NCI-H2081 treated with DMSO at 0.1 percent for 48 hours (cell line): ENCODE measurements around the gene RFFL.
"Not testable (repeated sequence)": the region's sequence is repeated elsewhere in the genome, so short reads cannot be mapped to it uniquely, and the experiment has no call there.

Experiments used
- DNase-seq: peaks from one replicate; lab custom pipeline; 2025; lab: John Stamatoyannopoulos, UW

RFFL gene

GRCh38 chr17:35046740-35047283 is 16.7 kb downstream of the RFFL start:
- no peak for DNase-seq

GRCh38 chr17:35046245-35046644 is 17.3 kb downstream of the RFFL start:
- no peak for DNase-seq

GRCh38 chr17:35045458-35045979 is 18.0 kb downstream of the RFFL start:
- not testable (repeated sequence) for DNase-seq

GRCh38 chr17:35044181-35044580 is 19.3 kb downstream of the RFFL start:
- no peak for DNase-seq

- no peak for DNase-seq
Measured at GRCh38 chr17:35041390-35041789, 22.1 kb downstream of the RFFL start.

GRCh38 chr17:35038453-35038852 is 25.1 kb downstream of the RFFL start:
- DNase-seq: no peak

GRCh38 chr17:35030780-35031179 is 32.7 kb downstream of the RFFL start:
- DNase-seq: no peak

- no peak for DNase-seq
Measured at GRCh38 chr17:35028531-35029262, 34.8 kb downstream of the RFFL start.

GRCh38 chr17:35028097-35028496 is 35.4 kb downstream of the RFFL start:
- not testable (repeated sequence) for DNase-seq

GRCh38 chr17:35025541-35025940 is 38.0 kb downstream of the RFFL start:
- no peak for DNase-seq

GRCh38 chr17:35023538-35023937 is 40.0 kb downstream of the RFFL start:
- no peak for DNase-seq

- DNase-seq: no peak
Measured at GRCh38 chr17:35022536-35023063, 40.9 kb downstream of the RFFL start.

- DNase-seq: no peak
Measured at GRCh38 chr17:35021520-35022380, 41.8 kb downstream of the RFFL start.

GRCh38 chr17:35019386-35020179 is 43.9 kb downstream of the RFFL start:
- DNase-seq: no peak

- no peak for DNase-seq
Measured at GRCh38 chr17:35018814-35019213, 44.7 kb downstream of the RFFL start.

GRCh38 chr17:35017021-35017420 is 46.5 kb downstream of the RFFL start:
- no peak for DNase-seq

- DNase-seq: no peak
Measured at GRCh38 chr17:35016369-35016768, 47.1 kb downstream of the RFFL start.

- DNase-seq: no peak
Measured at GRCh38 chr17:35011671-35012216, 51.8 kb downstream of the RFFL start.

- DNase-seq: no peak
Measured at GRCh38 chr17:35010093-35010492, 53.4 kb downstream of the RFFL start.

- no peak for DNase-seq
Measured at GRCh38 chr17:35006961-35007360, 56.5 kb downstream of the RFFL start.

- no peak for DNase-seq
Measured at GRCh38 chr17:35006345-35006744, 57.2 kb downstream of the RFFL start.
